Measurements from ENCODE around the gene COA4.

DNA sequence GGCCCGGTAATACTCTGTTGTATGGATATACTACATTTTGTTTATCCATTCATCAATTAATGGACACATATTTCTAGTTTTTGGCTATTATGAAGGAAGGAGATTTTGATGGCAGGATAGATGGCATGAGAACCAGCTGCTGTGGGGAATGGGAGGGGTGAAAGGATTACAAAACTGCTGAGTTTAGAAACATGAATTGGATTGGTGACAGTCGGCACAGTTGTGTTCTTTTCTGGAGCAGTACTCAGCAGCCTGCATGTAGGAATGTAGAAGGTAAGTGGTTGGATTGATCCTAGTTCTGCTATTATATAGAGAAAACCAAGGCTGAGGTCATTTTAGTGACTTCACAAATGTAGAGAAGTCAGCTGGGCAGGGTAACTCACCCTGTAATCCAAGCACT, 7.2 kb upstream of the COA4 start:
- TF ChIP-seq, protein P1, sequence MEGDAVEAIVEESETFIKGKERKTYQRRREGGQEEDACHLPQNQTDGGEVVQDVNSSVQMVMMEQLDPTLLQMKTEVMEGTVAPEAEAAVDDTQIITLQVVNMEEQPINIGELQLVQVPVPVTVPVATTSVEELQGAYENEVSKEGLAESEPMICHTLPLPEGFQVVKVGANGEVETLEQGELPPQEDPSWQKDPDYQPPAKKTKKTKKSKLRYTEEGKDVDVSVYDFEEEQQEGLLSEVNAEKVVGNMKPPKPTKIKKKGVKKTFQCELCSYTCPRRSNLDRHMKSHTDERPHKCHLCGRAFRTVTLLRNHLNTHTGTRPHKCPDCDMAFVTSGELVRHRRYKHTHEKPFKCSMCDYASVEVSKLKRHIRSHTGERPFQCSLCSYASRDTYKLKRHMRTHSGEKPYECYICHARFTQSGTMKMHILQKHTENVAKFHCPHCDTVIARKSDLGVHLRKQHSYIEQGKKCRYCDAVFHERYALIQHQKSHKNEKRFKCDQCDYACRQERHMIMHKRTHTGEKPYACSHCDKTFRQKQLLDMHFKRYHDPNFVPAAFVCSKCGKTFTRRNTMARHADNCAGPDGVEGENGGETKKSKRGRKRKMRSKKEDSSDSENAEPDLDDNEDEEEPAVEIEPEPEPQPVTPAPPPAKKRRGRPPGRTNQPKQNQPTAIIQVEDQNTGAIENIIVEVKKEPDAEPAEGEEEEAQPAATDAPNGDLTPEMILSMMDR (IDR thresholded peaks at IDR 0.05; ENCODE audit: low read depth, low read length, missing input control) = no peak
- TF ChIP-seq TAF1 (conservative IDR thresholded peaks at IDR 0.05) (no peak), EGR1 (IDR thresholded peaks at IDR 0.05; ENCODE audit: low read depth in 2 of 2) (no peak), GABPA (IDR thresholded peaks at IDR 0.05 in 1 of 2, conservative IDR thresholded peaks at IDR 0.05 in 1 of 2) (no peak)
